GM21526 (cell line): ENCODE data around the gene ADORA3.

Experiments used
- ATAC-seq: cut with Tn5 transposase; IDR thresholded peaks from one replicate; pipeline ENCODE4 v1.9.1; 2021; ENCODE audit warnings: moderate library complexity; ENCODE audit not compliant: unreplicated experiment, low FRiP score

The ADORA3 gene

GRCh38 chr1:111449703-111450017, 53.8 kb downstream of the ADORA3 start:
- ATAC-seq = no peak
